ENCODE results near the gene TTLL13.
A peak's percentile ranks its signal among the peaks of the same experiment; 100 is the strongest.
"Not testable (repeated sequence)": the region's sequence is repeated elsewhere in the genome, so short reads cannot be mapped to it uniquely, and the experiment has no call there.

TTLL13 gene

DNA sequence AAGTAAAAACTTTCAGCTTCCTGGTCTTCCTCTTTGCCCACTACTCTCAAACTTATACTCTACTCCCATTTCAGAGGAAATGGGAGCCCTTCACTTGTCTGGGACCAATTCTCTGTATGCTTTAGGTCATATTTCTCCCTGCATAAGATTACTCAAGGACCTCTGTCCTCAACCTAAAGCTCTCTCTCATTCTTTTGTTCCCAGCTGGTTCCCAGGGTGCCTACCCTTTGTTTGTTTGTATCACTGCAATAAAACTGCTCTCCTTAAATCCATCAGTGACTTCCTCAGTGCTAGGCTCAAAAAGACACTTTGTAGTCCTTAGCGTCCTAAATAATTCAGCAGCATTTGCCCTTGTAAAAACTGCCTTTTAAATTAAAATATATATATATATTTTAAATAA is 19.1 kb downstream of the TTLL13 start:
- Mint-ChIP-seq H3K27me3 (ENCODE audit: low read depth) (no peaks in the 10 kb centered on the region), H3K4me3 (peak overlapping the region; percentile 64), H3K9me3 (no peaks in the 10 kb centered on the region), H3K4me1 (ENCODE audit: low read depth) (peaks cover 44% of the 10 kb centered on the region), H3K27ac (peak overlapping the region; percentile 27), H3K36me3 (ENCODE audit: low read depth) (peaks cover 39% of the 10 kb centered on the region)
- no peak for DNase-seq (ENCODE audit: low spot score)

GRCh38 chr15:90270502-90271150 is 21.3 kb downstream of the TTLL13 start:
- Mint-ChIP-seq H3K27me3 (ENCODE audit: low read depth) (no peaks in the 10 kb centered on the region), H3K9me3 (no peaks in the 10 kb centered on the region), H3K4me1 (ENCODE audit: low read depth) (peaks cover 30% of the 10 kb centered on the region), H3K27ac (no peak overlapping the region), H3K4me3 (no peak overlapping the region), H3K36me3 (ENCODE audit: low read depth) (peaks cover 44% of the 10 kb centered on the region)
- no peak for DNase-seq (ENCODE audit: low spot score)

- H3K36me3 Mint-ChIP-seq (ENCODE audit: low read depth): peaks cover 43% of the 10 kb centered on the region
- peak overlapping the region; percentile 65 for H3K27ac Mint-ChIP-seq
- H3K27me3 Mint-ChIP-seq (ENCODE audit: low read depth): no peaks in the 10 kb centered on the region
- DNase-seq (ENCODE audit: low spot score): no peak
- peaks cover 29% of the 10 kb centered on the region for H3K4me1 Mint-ChIP-seq (ENCODE audit: low read depth)
- H3K4me3 Mint-ChIP-seq: no peak overlapping the region
- H3K9me3 Mint-ChIP-seq: no peaks in the 10 kb centered on the region
Observed at GRCh38 chr15:90271459-90272166, 22.3 kb downstream of the TTLL13 start.

DNA sequence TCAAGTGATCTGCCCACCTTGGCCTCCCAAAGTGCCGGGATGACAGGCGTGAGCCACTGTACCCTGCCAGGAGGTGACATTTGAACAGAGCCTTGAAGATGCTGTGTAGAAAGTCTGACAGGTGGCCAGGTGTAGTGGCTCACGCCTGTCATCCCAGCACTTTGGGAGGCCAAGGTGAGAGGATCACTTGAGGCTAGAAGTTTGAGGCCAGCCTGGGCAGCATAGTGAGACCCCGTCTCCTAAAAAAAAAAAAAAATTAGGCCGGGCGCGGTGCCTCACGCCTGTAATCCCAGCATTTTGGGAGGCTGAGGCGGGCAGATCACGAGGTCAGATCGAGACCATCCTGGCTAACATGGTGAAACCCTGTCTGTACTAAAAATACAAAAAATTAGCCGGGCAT is 29.1 kb downstream of the TTLL13 start:
- not testable (repeated sequence) for H3K4me3 Mint-ChIP-seq; H3K27ac Mint-ChIP-seq; H3K9me3 Mint-ChIP-seq; DNase-seq (ENCODE audit: low spot score); H3K4me1 Mint-ChIP-seq (ENCODE audit: low read depth); H3K27me3 Mint-ChIP-seq (ENCODE audit: low read depth); H3K36me3 Mint-ChIP-seq (ENCODE audit: low read depth)

DNA sequence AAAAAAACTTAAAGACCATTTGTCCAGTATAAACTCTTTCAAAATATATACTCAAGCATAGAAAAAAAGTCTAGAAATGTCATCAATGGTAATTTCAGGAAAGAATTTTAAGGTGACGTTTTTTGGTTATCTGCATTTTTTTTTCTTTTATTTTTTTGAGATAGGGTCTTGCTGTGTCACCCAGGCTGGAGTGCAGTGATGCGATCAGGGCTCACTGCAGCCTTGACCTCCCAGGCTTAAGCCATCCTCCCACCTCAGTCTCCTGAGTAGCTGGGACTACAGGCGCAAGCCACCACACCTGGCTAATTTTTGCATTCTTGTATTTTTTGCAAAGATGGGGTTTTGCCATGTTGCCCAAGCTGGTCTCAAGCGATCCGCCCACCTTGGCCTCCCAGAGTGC is 31.4 kb downstream of the TTLL13 start:
- not testable (repeated sequence) for H3K36me3 Mint-ChIP-seq (ENCODE audit: low read depth); DNase-seq (ENCODE audit: low spot score); H3K27ac Mint-ChIP-seq; H3K4me1 Mint-ChIP-seq (ENCODE audit: low read depth); H3K9me3 Mint-ChIP-seq; H3K27me3 Mint-ChIP-seq (ENCODE audit: low read depth); H3K4me3 Mint-ChIP-seq

- H3K36me3 Mint-ChIP-seq (ENCODE audit: low read depth); H3K9me3 Mint-ChIP-seq; H3K27me3 Mint-ChIP-seq (ENCODE audit: low read depth); DNase-seq (ENCODE audit: low spot score); H3K4me3 Mint-ChIP-seq; H3K27ac Mint-ChIP-seq; H3K4me1 Mint-ChIP-seq (ENCODE audit: low read depth): not testable (repeated sequence)
Observed at GRCh38 chr15:90281637-90282036, 32.3 kb downstream of the TTLL13 start.

DNA sequence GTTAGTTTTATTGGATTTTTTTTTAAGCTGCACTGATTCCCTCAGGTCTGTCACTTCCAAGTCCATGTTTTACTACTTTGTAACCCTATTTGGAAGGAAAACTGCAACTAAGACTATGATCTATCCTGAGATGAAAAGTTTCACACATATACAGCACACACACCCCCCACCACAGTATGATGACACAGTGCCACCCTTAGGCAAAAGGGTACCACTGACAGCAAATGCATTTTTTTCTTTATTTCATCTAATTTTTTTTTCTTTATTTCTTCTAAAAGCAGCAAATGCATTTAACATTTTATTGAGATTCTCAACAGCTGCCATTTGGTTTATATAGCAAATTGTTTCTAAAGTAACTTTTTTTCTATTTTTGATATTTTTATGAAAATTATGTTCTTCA is 37.3 kb downstream of the TTLL13 start:
- H3K36me3 Mint-ChIP-seq (ENCODE audit: low read depth): no peaks in the 10 kb centered on the region
- no peak for DNase-seq (ENCODE audit: low spot score)

DNA sequence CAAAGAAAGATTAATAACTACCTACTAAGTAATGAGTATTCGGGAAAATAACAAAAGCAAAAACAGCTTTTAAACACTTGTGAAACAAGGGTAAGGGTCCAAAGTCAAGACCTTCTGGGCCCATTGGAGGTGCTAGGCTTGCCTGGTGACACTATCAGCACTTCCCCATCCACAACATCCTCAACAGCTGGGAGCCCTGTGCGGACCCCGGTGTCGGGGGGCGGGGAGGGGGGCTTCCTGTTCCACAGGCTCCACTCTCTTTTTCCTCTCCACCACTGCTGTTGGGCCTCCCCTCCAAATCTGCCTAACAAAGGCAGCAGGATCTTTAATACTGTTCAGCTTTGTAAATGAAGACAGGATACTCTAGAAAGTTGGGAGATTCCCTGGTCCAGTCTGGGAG is 37.7 kb downstream of the TTLL13 start:
- Mint-ChIP-seq H3K4me1 (ENCODE audit: low read depth) (peaks cover 4% of the 10 kb centered on the region), H3K36me3 (ENCODE audit: low read depth) (no peaks in the 10 kb centered on the region), H3K9me3 (no peaks in the 10 kb centered on the region), H3K27ac (no peak overlapping the region), H3K4me3 (no peak overlapping the region), H3K27me3 (ENCODE audit: low read depth) (no peaks in the 10 kb centered on the region)
- DNase-seq (ENCODE audit: low spot score): no peak

More for the DNA sequence above, 37.3 kb downstream of the TTLL13 start:
- Mint-ChIP-seq H3K27me3 (ENCODE audit: low read depth) (no peaks in the 10 kb centered on the region), H3K9me3 (no peaks in the 10 kb centered on the region), H3K4me1 (ENCODE audit: low read depth) (peaks cover 4% of the 10 kb centered on the region), H3K4me3 (no peak overlapping the region), H3K27ac (peak overlapping the region; percentile 13)

- Mint-ChIP-seq H3K4me1 (ENCODE audit: low read depth) (peaks cover 4% of the 10 kb centered on the region), H3K27me3 (ENCODE audit: low read depth) (no peaks in the 10 kb centered on the region), H3K27ac (no peak overlapping the region), H3K36me3 (ENCODE audit: low read depth) (no peaks in the 10 kb centered on the region), H3K4me3 (no peak overlapping the region), H3K9me3 (no peaks in the 10 kb centered on the region)
- DNase-seq (ENCODE audit: low spot score): no peak
Observed at GRCh38 chr15:90287946-90288345, 38.6 kb downstream of the TTLL13 start.

DNA sequence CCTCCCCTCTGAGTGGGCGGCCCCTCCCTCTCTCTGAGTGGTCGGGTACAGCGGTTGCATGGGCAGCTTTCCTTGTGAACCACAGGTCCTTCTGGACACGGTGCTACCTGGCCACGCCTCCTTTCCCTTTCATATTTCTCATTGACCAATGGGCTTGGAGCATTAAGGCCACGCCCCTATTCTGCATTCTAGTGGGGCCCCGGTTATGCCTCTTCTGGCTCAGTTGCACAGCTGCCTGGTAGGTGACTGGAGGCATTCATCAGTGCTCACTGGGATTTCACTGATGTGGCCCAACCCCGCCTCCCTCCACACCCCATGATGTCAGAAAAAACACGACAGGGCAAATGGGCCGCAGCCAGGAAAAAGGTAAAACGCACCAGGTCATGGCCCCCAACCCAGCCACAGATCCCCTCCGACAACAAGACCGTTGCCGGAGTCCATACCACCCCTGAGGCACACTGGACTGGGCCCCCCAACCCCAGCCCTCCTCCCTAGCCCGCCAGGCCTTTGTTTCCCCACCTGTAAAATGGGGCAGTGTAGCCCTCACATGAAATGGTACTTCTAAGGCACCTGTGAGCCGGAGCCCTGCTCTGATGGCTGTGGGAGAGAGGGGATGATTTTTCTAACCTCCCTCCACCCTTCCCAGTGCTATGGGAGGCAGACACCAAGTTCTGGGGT is 42.5 kb downstream of the TTLL13 start:
- Mint-ChIP-seq H3K27ac (no peak overlapping the region), H3K9me3 (no peaks in the 10 kb centered on the region), H3K4me3 (no peak overlapping the region), H3K4me1 (ENCODE audit: low read depth) (peaks cover 11% of the 10 kb centered on the region), H3K27me3 (ENCODE audit: low read depth) (peaks cover 16% of the 10 kb centered on the region), H3K36me3 (ENCODE audit: low read depth) (no peaks in the 10 kb centered on the region)
- DNase-seq (ENCODE audit: low spot score): no peak

DNA sequence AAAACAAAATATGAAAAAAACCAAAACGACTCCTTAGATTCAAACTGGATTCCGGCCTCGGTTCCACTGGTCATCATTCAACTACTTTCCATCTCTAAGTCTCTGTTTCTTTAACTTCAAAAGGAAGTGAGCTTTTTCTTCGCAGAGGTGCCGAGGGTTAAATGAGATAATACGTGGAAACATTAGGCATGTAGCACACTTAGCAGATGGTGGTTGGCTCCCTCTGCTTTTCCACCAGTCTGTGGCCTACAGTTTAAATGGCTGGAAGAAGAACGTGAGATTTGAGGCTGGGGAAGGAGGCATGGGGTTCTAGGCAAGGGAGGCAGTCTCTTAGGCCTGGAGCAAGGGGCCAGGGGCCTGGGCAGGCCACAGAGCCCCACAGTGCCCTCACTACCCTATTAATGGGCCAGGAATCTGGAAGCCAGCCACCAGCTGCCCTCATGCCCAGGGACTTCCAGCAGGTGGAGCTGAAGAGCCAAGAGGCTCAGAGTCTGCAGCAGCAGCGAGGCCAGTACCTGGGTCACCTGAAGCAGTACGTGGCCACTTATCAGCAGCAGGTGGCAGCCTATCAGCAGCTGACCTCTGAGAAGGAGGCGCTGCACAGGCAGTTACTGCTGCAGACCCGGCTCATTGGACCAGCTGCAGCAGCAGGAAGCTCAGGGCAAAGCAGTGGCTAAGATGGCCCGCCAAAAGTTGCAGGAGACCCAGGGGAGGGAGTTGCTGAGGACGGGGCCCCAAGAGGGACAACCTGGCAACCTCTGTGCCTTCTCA is 43.9 kb downstream of the TTLL13 start:
- Mint-ChIP-seq H3K4me1 (ENCODE audit: low read depth) (peaks cover 16% of the 10 kb centered on the region), H3K27me3 (ENCODE audit: low read depth) (peaks cover 16% of the 10 kb centered on the region)
- not testable (repeated sequence) for H3K9me3 Mint-ChIP-seq; H3K4me3 Mint-ChIP-seq; H3K27ac Mint-ChIP-seq; H3K36me3 Mint-ChIP-seq (ENCODE audit: low read depth)
- peak; percentile 64 for DNase-seq (ENCODE audit: low spot score)

DNA sequence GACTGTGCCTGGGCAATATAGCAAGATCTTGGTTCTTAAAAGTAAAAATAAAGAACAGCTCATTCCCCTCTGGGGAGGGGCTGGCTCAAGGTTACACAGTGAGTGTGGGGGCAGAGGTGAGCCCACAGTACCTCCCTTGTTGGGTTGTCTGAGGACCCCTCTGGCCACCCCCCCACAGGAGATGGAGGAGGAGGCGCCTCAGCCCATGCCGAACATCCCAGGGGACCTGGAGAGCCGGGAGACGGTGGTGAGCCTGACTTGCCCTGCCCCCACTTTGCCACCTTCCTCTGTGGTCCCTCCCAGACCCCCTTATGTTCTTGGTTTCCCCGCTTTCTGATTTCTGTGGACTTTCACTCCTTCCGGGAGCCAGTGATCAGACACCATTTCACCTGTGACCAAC is 44.8 kb downstream of the TTLL13 start:
- H3K4me3 Mint-ChIP-seq: no peak overlapping the region
- no peaks in the 10 kb centered on the region for H3K9me3 Mint-ChIP-seq
- H3K27me3 Mint-ChIP-seq (ENCODE audit: low read depth): peaks cover 16% of the 10 kb centered on the region
- H3K27ac Mint-ChIP-seq: no peak overlapping the region
- H3K36me3 Mint-ChIP-seq (ENCODE audit: low read depth): no peaks in the 10 kb centered on the region
- peaks cover 16% of the 10 kb centered on the region for H3K4me1 Mint-ChIP-seq (ENCODE audit: low read depth)
- no peak for DNase-seq (ENCODE audit: low spot score)

DNA sequence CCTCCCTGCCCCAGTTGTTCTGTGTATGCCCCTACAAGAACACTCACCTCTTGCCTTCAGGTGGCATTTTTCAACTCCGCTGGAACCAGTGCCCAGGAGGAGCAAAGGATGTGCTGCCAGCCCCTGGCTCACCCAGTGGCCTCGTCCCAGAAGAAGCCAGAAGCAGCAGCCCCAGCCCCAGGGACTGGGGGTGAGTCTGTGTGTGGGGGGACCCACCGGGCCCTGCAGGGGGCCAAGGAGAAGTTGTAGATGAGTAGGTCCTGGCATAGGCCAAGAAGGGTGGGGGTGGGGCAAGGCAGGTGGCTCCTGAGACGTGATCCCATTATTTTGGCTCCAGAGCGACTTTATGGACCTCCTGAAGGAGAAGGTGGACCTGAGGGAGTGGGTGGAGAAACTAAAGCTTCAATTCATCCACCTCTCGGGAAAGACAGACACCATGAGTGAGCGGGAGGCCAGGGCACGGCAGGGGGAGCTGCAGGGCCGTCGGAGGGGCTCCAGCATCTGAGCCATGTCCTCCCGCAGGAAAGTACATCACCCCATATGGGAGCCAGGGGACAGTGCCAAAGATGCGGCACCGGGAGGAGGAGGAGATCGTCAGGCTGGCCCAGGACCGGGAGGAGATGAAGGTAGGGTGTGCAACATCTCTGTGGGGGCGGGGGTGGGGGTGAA is 45.4 kb downstream of the TTLL13 start:
- no peak for DNase-seq (ENCODE audit: low spot score)
- H3K4me1 Mint-ChIP-seq (ENCODE audit: low read depth): peaks cover 16% of the 10 kb centered on the region
- H3K36me3 Mint-ChIP-seq (ENCODE audit: low read depth): no peaks in the 10 kb centered on the region
- H3K27ac Mint-ChIP-seq: no peak overlapping the region
- peaks cover 16% of the 10 kb centered on the region for H3K27me3 Mint-ChIP-seq (ENCODE audit: low read depth)
- H3K4me3 Mint-ChIP-seq: no peak overlapping the region
- H3K9me3 Mint-ChIP-seq: no peaks in the 10 kb centered on the region

Data from T-helper 2 cell treated with Interferon-gamma antibody and Interleukin-4, amounts not matched to agents 5 μg/mL and 100 μg/mL, for 36 hours (primary cell).